Caco-2 (cell line): ENCODE results near the gene NUDT16L1. TPM values are rescaled to one million over a fixed set of nuclear protein-coding genes. Genes with fewer than 3 reads are reported as not detected.

ENCODE experiments used
- BruUV-seq: library from RNA; stranded (reverse); fragments of 400-500 nt; replicated peaks from 2 replicates; lab custom pipeline; 2021; lab: Mats Ljungman, UMichigan
- CTCF ChIA-PET: fragments of 300-600 bp; sonication (Branson Sonifier 250); formaldehyde crosslinking; loops from one replicate; lab custom pipeline; 2022; ENCODE audit warnings: antibody characterized with exemption; lab: Charles Lee
- POLR2A ChIA-PET: fragments of 300-600 bp; sonication (Branson Sonifier 250); formaldehyde crosslinking; loops from one replicate; lab custom pipeline; 2022; ENCODE audit warnings: antibody characterized with exemption; lab: Charles Lee
- DNase-seq, 2 experiments: peaks; one replicate each; pipeline versions ENCODE4 v3.0.0 to v3.0.0-alpha.2; 2020 to 2022
- H3K27me3 ChIP-seq: replicated peaks from 2 replicates; pipeline ENCODE4 v1.6.0; 2011; ENCODE audit warnings: low read length; ENCODE audit not compliant: control insufficient read depth, insufficient read depth
- H3K36me3 ChIP-seq: 2 replicates; pipeline ENCODE4 v1.5.1; 2011; ENCODE audit warnings: low read length; ENCODE audit not compliant: control insufficient read depth, insufficient read depth
- H3K4me1 ChIP-seq: fragments of 250-450 bp; sonication (Bioruptor Pico); 2 replicates; pipeline ENCODE4 v1.5.1; 2020; ENCODE audit warnings: mild to moderate bottlenecking
- H3K4me3 ChIP-seq: 2 replicates; pipeline ENCODE4 v1.5.1; 2011; ENCODE audit warnings: low read depth, mild to moderate bottlenecking, control low read depth, low read length
- H3K9me3 ChIP-seq: fragments of 250-450 bp; sonication (Bioruptor Pico); 2 replicates; pipeline ENCODE4 v1.5.1; 2020; ENCODE audit warnings: mild to moderate bottlenecking, moderate library complexity
- H3K27ac Mint-ChIP-seq: one replicate; pipeline ENCODE4 v1.8.0; 2022; ENCODE audit warnings: mixed read lengths; ENCODE audit not compliant: unreplicated experiment
- H3K27me3 Mint-ChIP-seq: one replicate; pipeline ENCODE4 v1.8.0; 2022; ENCODE audit warnings: mixed read lengths; ENCODE audit not compliant: insufficient read depth, unreplicated experiment
- H3K36me3 Mint-ChIP-seq: one replicate; pipeline ENCODE4 v1.8.0; 2022; ENCODE audit warnings: mild to moderate bottlenecking, mixed read lengths; ENCODE audit not compliant: insufficient read depth, unreplicated experiment
- H3K4me1 Mint-ChIP-seq: one replicate; pipeline ENCODE4 v1.8.0; 2022; ENCODE audit warnings: low read depth, mixed read lengths; ENCODE audit not compliant: unreplicated experiment
- H3K4me3 Mint-ChIP-seq: one replicate; pipeline ENCODE4 v1.8.0; 2022; ENCODE audit warnings: mild to moderate bottlenecking, moderate library complexity, mixed read lengths; ENCODE audit not compliant: unreplicated experiment
- H3K9me3 Mint-ChIP-seq: one replicate; pipeline ENCODE4 v1.8.0; 2022; ENCODE audit warnings: mixed read lengths; ENCODE audit not compliant: unreplicated experiment
- CTCF ChIP-seq, 2 experiments: fragments of 200-600 bp in 1 of 2; IDR thresholded peaks; 1 replicate in 1 of 2; 2 replicates in 1 of 2; pipeline versions ENCODE4 v1.5.1 to v1.8.0; 2011 to 2022; ENCODE audit warnings: antibody characterized with exemption in 1 of 2, control low read depth in 1 of 2, inconsistent platforms in 1 of 2, low read depth in 1 of 2, low read length in 1 of 2, mild to moderate bottlenecking in 1 of 2, moderate library complexity in 1 of 2; ENCODE audit not compliant: insufficient read depth in 1 of 2, severe bottlenecking in 1 of 2, unreplicated experiment in 1 of 2
- intact Hi-C: fragments of 100-400 bp; cut with micrococcal nuclease; formaldehyde crosslinking; loops from one replicate; pipeline ENCODE4 v1.10.0; 2022; ENCODE audit not compliant: unreplicated experiment
- total RNA-seq: library from RNA; stranded (reverse); gene quantifications from 2 replicates; pipeline ENCODE4 v1.2.3, GENCODE V29; 2022

The NUDT16L1 gene
- total RNA-seq, 1 experiment from 2014 or later: 31.3 TPM

GRCh38 chr16:4647644-4647980, 45.8 kb upstream of the NUDT16L1 start:
- H3K4me3 ChIP-seq: no peak overlapping the region
- H3K4me1 Mint-ChIP-seq: no peaks in the 10 kb centered on the region
- no peaks in the 10 kb centered on the region for H3K27me3 Mint-ChIP-seq
- intact Hi-C loops: no loop called here
- no peaks in the 10 kb centered on the region for H3K27me3 ChIP-seq
- H3K36me3 ChIP-seq: peaks cover 2% of the 10 kb centered on the region; the same call in 1 of the 2 replicates
- no peaks in the 10 kb centered on the region for H3K9me3 ChIP-seq
- peaks cover 3% of the 10 kb centered on the region for H3K4me1 ChIP-seq
- no TSS peak for BruUV-seq
- no peak for DNase-seq
- H3K4me3 Mint-ChIP-seq: no peak overlapping the region
- no peaks in the 10 kb centered on the region for H3K9me3 Mint-ChIP-seq
- no peak overlapping the region for H3K27ac Mint-ChIP-seq
- TF ChIP-seq CTCF (IDR thresholded peaks at IDR 0.05; ENCODE audit: insufficient read depth in 1 of 2, low read depth in 1 of 2, low read length in 1 of 2, severe bottlenecking in 1 of 2, unreplicated experiment in 1 of 2): no peak
- ChIA-PET POLR2A (no interaction called here), CTCF (no interaction called here)
- H3K36me3 Mint-ChIP-seq: peaks cover 24% of the 10 kb centered on the region

- CTCF ChIA-PET: no interaction called here
- Histone ChIP-seq H3K36me3 (peaks cover 2% of the 10 kb centered on the region; the same call in 1 of the 2 replicates), H3K4me3 (no peak overlapping the region), H3K9me3 (no peaks in the 10 kb centered on the region), H3K27me3 (no peaks in the 10 kb centered on the region), H3K4me1 (peaks cover 17% of the 10 kb centered on the region)
- Mint-ChIP-seq H3K4me1 (peaks cover 2% of the 10 kb centered on the region), H3K9me3 (no peaks in the 10 kb centered on the region), H3K36me3 (peaks cover 28% of the 10 kb centered on the region), H3K27ac (peak overlapping the region; percentile 80), H3K27me3 (no peaks in the 10 kb centered on the region), H3K4me3 (no peak overlapping the region)
- BruUV-seq: no TSS peak
- DNase-seq: no peak
- POLR2A ChIA-PET: no interaction called here
- intact Hi-C loops: no loop called here
- TF ChIP-seq CTCF (IDR thresholded peaks at IDR 0.05; ENCODE audit: insufficient read depth in 1 of 2, low read depth in 1 of 2, low read length in 1 of 2, severe bottlenecking in 1 of 2, unreplicated experiment in 1 of 2): no peak
Observed at GRCh38 chr16:4648917-4649316, 44.4 kb upstream of the NUDT16L1 start.

- Mint-ChIP-seq H3K27me3 (no peaks in the 10 kb centered on the region), H3K9me3 (no peaks in the 10 kb centered on the region), H3K36me3 (peaks cover 29% of the 10 kb centered on the region), H3K4me1 (peaks cover 11% of the 10 kb centered on the region), H3K27ac (peak overlapping the region; percentile 80), H3K4me3 (no peak overlapping the region)
- Histone ChIP-seq H3K36me3 (peaks cover 2% of the 10 kb centered on the region), H3K27me3 (no peaks in the 10 kb centered on the region), H3K4me3 (no peak overlapping the region), H3K4me1 (peaks cover 26% of the 10 kb centered on the region), H3K9me3 (no peaks in the 10 kb centered on the region)
- POLR2A ChIA-PET: interaction anchor here (0.6 kb wide), 1 partner anchor 81 kb away, joined by 3 read pairs; no protein-coding TSS in a partner anchor
- TF ChIP-seq CTCF (IDR thresholded peaks at IDR 0.05; ENCODE audit: insufficient read depth in 1 of 2, low read depth in 1 of 2, low read length in 1 of 2, severe bottlenecking in 1 of 2, unreplicated experiment in 1 of 2): no peak
- CTCF ChIA-PET: interaction anchor here (0.5 to 2.1 kb wide), 6 partner anchors 9 to 449 kb away, joined by 3 to 13 read pairs (median 4); partner anchors contain the start of genes ANKS3 and MGRN1
- intact Hi-C loops: no loop called here
- no TSS peak for BruUV-seq
- no peak for DNase-seq
Observed at GRCh38 chr16:4649744-4650442, 43.5 kb upstream of the NUDT16L1 start.
